HEK293 (cell line): ENCODE measurements around the gene ELFN1.

ENCODE experiments used
- CTCF ChIA-PET: fragments of 350-600 bp; formaldehyde crosslinking; extraction: SDS; loops from one replicate; lab custom pipeline; 2021; ENCODE audit warnings: antibody characterized with exemption; lab: Yijun Ruan, JAX
- POLR2A ChIA-PET: fragments of 300-600 bp; formaldehyde crosslinking; extraction: SDS; loops from one replicate; lab custom pipeline; 2020; ENCODE audit warnings: antibody characterized with exemption, inconsistent platforms; lab: Yijun Ruan, JAX
- H3K27ac ChIP-seq: fragments of 200-500 bp; sonication (Bioruptor generic); 2 replicates; pipeline ENCODE4 v1.5.1; 2014; ENCODE audit warnings: low read depth, low read length, control low read depth, inconsistent platforms; ENCODE audit errors: extremely low read depth
- H3K36me3 ChIP-seq, 2 experiments: fragments of 200-500 bp in 1 of 2; sonication (Bioruptor generic) in 1 of 2; 1 replicate in 1 of 2; 2 replicates in 1 of 2; pipeline ENCODE4 v1.5.1; 2014 to 2017; ENCODE audit warnings: inconsistent platforms in 2 of 2, low read length in 2 of 2; ENCODE audit not compliant: control insufficient read depth in 2 of 2, insufficient read depth in 1 of 2
- H3K4me1 ChIP-seq: fragments of 200-500 bp; sonication (Bioruptor generic); 2 replicates; pipeline ENCODE4 v1.5.1; 2014; ENCODE audit warnings: mild to moderate bottlenecking, low read length, inconsistent platforms; ENCODE audit not compliant: control insufficient read depth, insufficient read depth
- H3K4me3 ChIP-seq: 2 replicates; pipeline ENCODE4 v1.5.1; 2011; ENCODE audit warnings: low read depth, mild to moderate bottlenecking, control low read depth, low read length, moderate library complexity
- H3K9me3 ChIP-seq: fragments of 200-500 bp; sonication (Bioruptor generic); 2 replicates; pipeline ENCODE4 v1.5.1; 2014; ENCODE audit warnings: low read depth, low read length, inconsistent platforms; ENCODE audit not compliant: control insufficient read depth, insufficient read depth
- AEBP2 ChIP-seq: fragments of 450-650 bp; formaldehyde crosslinking; IDR thresholded peaks from 2 replicates; pipeline ENCODE4 v1.5.1; 2016; ENCODE audit warnings: missing biosample characterization, missing genetic modification characterization, borderline replicate concordance
- KLF1 ChIP-seq: fragments of 450-650 bp; formaldehyde crosslinking; IDR thresholded peaks from 2 replicates; pipeline ENCODE4 v1.5.1; 2016; ENCODE audit warnings: missing biosample characterization, missing genetic modification characterization
- KLF16 ChIP-seq: fragments of 450-650 bp; formaldehyde crosslinking; IDR thresholded peaks from 2 replicates; pipeline ENCODE4 v1.5.1; 2017; ENCODE audit warnings: missing biosample characterization, missing genetic modification characterization
- KLF7 ChIP-seq: fragments of 450-650 bp; formaldehyde crosslinking; IDR thresholded peaks from 2 replicates; pipeline ENCODE4 v1.5.1; 2016; ENCODE audit warnings: missing biosample characterization, missing genetic modification characterization, borderline replicate concordance
- PRDM6 ChIP-seq: fragments of 450-650 bp; formaldehyde crosslinking; IDR thresholded peaks from 2 replicates; pipeline ENCODE4 v1.5.1; 2017; ENCODE audit warnings: missing biosample characterization, missing genetic modification characterization
- REPIN1 ChIP-seq: fragments of 450-650 bp; formaldehyde crosslinking; IDR thresholded peaks from 2 replicates; pipeline ENCODE4 v1.5.1; 2017; ENCODE audit warnings: missing biosample characterization, missing genetic modification characterization, low read depth
- TCF7L2 ChIP-seq: IDR thresholded peaks from 2 replicates; pipeline ENCODE4 v1.6.1; 2011; ENCODE audit warnings: low read depth, mild to moderate bottlenecking, inconsistent platforms, low read length, moderate library complexity, borderline replicate concordance
- ZNF202 ChIP-seq: fragments of 450-650 bp; formaldehyde crosslinking; IDR thresholded peaks from 2 replicates; pipeline ENCODE4 v1.5.1; 2016; ENCODE audit warnings: missing biosample characterization, missing genetic modification characterization, borderline replicate concordance
- ZNF292 ChIP-seq: fragments of 450-650 bp; formaldehyde crosslinking; IDR thresholded peaks from 2 replicates; pipeline ENCODE4 v1.5.1; 2016; ENCODE audit warnings: low read depth, missing biosample characterization, missing genetic modification characterization, borderline replicate concordance
- ZNF350 ChIP-seq: fragments of 450-650 bp; formaldehyde crosslinking; IDR thresholded peaks from 2 replicates; pipeline ENCODE4 v1.5.0; 2017; ENCODE audit warnings: missing biosample characterization, mild to moderate bottlenecking, missing genetic modification characterization
- ZNF398 ChIP-seq: fragments of 450-650 bp; formaldehyde crosslinking; IDR thresholded peaks from 2 replicates; pipeline ENCODE4 v1.5.1; 2017; ENCODE audit warnings: missing biosample characterization, missing genetic modification characterization
- ZNF530 ChIP-seq: fragments of 450-650 bp; formaldehyde crosslinking; IDR thresholded peaks from 2 replicates; pipeline ENCODE4 v1.5.1; 2016; ENCODE audit warnings: low read depth, missing biosample characterization, missing genetic modification characterization
- ZNF600 ChIP-seq: fragments of 450-650 bp; formaldehyde crosslinking; IDR thresholded peaks from 2 replicates; pipeline ENCODE4 v1.5.1; 2016; ENCODE audit warnings: missing biosample characterization, missing genetic modification characterization
- ZNF645 ChIP-seq: fragments of 450-650 bp; formaldehyde crosslinking; IDR thresholded peaks from 2 replicates; pipeline ENCODE4; 2016; ENCODE audit warnings: missing biosample characterization, missing genetic modification characterization
- ZNF654 ChIP-seq: fragments of 450-650 bp; formaldehyde crosslinking; IDR thresholded peaks from 2 replicates; pipeline ENCODE4 v1.5.1; 2016; ENCODE audit warnings: low read depth, missing biosample characterization, missing genetic modification characterization
- ZNF707 ChIP-seq: fragments of 450-650 bp; formaldehyde crosslinking; IDR thresholded peaks from 2 replicates; pipeline ENCODE4 v1.5.1; 2016; ENCODE audit warnings: missing biosample characterization, missing genetic modification characterization
- ZNF76 ChIP-seq: fragments of 450-650 bp; formaldehyde crosslinking; IDR thresholded peaks from 2 replicates; pipeline ENCODE4; 2016; ENCODE audit warnings: low read depth, missing biosample characterization, missing genetic modification characterization, borderline replicate concordance
- ZSCAN16 ChIP-seq: fragments of 450-650 bp; formaldehyde crosslinking; IDR thresholded peaks from 2 replicates; pipeline ENCODE4 v1.5.1; 2016; ENCODE audit warnings: missing biosample characterization, missing genetic modification characterization
- TF ChIP-seq, protein P1 (sequence below): fragments of 450-650 bp; formaldehyde crosslinking; IDR thresholded peaks from 2 replicates; pipeline ENCODE4 v1.5.1; 2016; ENCODE audit warnings: missing biosample characterization, missing genetic modification characterization
- TF ChIP-seq, protein P2 (sequence below): fragments of 450-650 bp; formaldehyde crosslinking; IDR thresholded peaks from 2 replicates; pipeline ENCODE4 v1.5.1; 2016; ENCODE audit warnings: missing biosample characterization, missing genetic modification characterization

ELFN1 gene

DNA sequence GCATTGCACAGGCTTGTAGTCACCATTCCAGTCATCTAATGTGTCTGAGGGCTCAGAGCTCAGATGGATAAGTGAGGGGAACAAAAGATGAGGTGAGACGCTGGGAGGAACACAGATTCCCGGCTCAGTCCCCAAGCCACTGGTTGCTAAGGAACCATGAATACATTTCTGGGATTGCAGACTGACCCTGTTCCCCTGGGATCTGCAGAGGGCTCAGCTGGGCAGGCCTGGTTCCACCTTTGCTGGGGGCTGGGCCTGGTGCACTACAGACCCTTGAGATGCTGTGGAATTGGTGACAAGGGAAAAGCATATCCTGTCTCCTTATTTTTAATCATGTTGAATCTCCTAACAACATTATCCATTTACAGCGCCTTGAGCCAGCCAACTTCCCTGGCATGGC is 19.2 kb downstream of the ELFN1 start:
- Histone ChIP-seq H3K4me3 (no peak overlapping the region), H3K27ac (no peak overlapping the region), H3K9me3 (no peaks in the 10 kb centered on the region), H3K36me3 (no peaks in the 10 kb centered on the region), H3K4me1 (no peaks in the 10 kb centered on the region)
- TF ChIP-seq, protein P1, sequence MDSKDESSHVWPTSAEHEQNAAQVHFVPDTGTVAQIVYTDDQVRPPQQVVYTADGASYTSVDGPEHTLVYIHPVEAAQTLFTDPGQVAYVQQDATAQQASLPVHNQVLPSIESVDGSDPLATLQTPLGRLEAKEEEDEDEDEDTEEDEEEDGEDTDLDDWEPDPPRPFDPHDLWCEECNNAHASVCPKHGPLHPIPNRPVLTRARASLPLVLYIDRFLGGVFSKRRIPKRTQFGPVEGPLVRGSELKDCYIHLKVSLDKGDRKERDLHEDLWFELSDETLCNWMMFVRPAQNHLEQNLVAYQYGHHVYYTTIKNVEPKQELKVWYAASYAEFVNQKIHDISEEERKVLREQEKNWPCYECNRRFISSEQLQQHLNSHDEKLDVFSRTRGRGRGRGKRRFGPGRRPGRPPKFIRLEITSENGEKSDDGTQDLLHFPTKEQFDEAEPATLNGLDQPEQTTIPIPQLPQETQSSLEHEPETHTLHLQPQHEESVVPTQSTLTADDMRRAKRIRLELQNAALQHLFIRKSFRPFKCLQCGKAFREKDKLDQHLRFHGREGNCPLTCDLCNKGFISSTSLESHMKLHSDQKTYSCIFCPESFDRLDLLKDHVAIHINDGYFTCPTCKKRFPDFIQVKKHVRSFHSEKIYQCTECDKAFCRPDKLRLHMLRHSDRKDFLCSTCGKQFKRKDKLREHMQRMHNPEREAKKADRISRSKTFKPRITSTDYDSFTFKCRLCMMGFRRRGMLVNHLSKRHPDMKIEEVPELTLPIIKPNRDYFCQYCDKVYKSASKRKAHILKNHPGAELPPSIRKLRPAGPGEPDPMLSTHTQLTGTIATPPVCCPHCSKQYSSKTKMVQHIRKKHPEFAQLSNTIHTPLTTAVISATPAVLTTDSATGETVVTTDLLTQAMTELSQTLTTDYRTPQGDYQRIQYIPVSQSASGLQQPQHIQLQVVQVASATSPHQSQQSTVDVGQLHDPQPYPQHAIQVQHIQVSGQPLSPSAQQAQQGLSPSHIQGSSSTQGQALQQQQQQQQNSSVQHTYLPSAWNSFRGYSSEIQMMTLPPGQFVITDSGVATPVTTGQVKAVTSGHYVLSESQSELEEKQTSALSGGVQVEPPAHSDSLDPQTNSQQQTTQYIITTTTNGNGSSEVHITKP, result no peak
- no peak for TF ChIP-seq KLF1 (tag by site-specific recombination)
- TF ChIP-seq ZNF654, result no peak
- no peak for TF ChIP-seq ZNF707 (tag by site-specific recombination)
- TF ChIP-seq ZNF600 (tag by site-specific recombination), result no peak
- TF ChIP-seq KLF16, result no peak
- TF ChIP-seq AEBP2 (tag by site-specific recombination), result no peak
- no peak for TF ChIP-seq PRDM6 (tag by site-specific recombination)
- TF ChIP-seq KLF7 (tag by site-specific recombination), result no peak
- no peak for TF ChIP-seq TCF7L2
- no peak for TF ChIP-seq ZNF76
- no peak for TF ChIP-seq REPIN1 (tag by site-specific recombination)
- no peak for TF ChIP-seq ZNF202 (tag by site-specific recombination)
- TF ChIP-seq, protein P2, sequence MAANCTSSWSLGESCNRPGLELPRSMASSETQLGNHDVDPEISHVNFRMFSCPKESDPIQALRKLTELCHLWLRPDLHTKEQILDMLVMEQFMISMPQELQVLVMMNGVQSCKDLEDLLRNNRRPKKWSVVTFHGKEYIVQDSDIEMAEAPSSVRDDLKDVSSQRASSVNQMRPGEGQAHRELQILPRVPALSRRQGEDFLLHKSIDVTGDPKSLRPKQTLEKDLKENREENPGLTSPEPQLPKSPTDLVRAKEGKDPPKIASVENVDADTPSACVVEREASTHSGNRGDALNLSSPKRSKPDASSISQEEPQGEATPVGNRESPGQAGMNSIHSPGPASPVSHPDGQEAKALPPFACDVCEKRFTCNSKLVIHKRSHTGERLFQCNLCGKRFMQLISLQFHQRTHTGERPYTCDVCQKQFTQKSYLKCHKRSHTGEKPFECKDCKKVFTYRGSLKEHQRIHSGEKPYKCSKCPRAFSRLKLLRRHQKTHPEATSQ (tag by site-specific recombination), result no peak
- TF ChIP-seq ZSCAN16 (tag by site-specific recombination), result no peak
- TF ChIP-seq ZNF530, result no peak
- TF ChIP-seq ZNF292 (tag by site-specific recombination), result no peak
- no peak for TF ChIP-seq ZNF645 (tag by site-specific recombination)
- no peak for TF ChIP-seq ZNF350
- TF ChIP-seq ZNF398 (tag by site-specific recombination), result no peak
- ChIA-PET POLR2A (no interaction called here), CTCF (interaction anchor here (0.7 kb wide), 1 partner anchor 19 kb away, joined by 3 read pairs; no protein-coding TSS in a partner anchor)
